Spleen (tissue), 11 donors: ENCODE results near the gene SLCO1A2. TPM values are rescaled to one million over a fixed set of nuclear protein-coding genes. Genes with fewer than 3 reads are reported as not detected.

Experiments
- DNase-seq: peaks from one replicate; pipeline ENCODE4 v3.0.0-alpha.2; 2020
- H3K27ac ChIP-seq, 8 donors: fragments of 200-600 bp; sonication (generic) in 7 of 8; 1 replicate in 4 of 8; 2 replicates in 4 of 8; pipeline versions ENCODE4 v1.5.0 to v1.8.0; 2016 to 2021; ENCODE audit warnings: inconsistent platforms in 4 of 8, mild to moderate bottlenecking in 4 of 8, moderate library complexity in 1 of 8
- H3K27me3 ChIP-seq, 7 donors: fragments of 200-600 bp; sonication (generic) in 6 of 7; replicated peaks in 1 of 7; 1 replicate in 4 of 7; 2 replicates in 3 of 7; pipeline versions ENCODE4 v1.5.0 to v1.8.0; 2016 to 2021; ENCODE audit warnings: inconsistent platforms in 3 of 7, mild to moderate bottlenecking in 1 of 7
- H3K36me3 ChIP-seq, 6 donors: fragments of 200-600 bp; sonication (generic) in 5 of 6; 1 replicate in 4 of 6; 2 replicates in 2 of 6; pipeline versions ENCODE4 v1.5.0 to v1.8.0; 2016 to 2021; ENCODE audit warnings: inconsistent platforms in 2 of 6
- H3K4me1 ChIP-seq, 6 donors: fragments of 200-600 bp; sonication (generic) in 5 of 6; 1 replicate in 3 of 6; 2 replicates in 3 of 6; pipeline versions ENCODE4 v1.5.0 to v1.8.0; 2016 to 2021; ENCODE audit warnings: inconsistent platforms in 3 of 6
- H3K4me3 ChIP-seq, 8 donors: fragments of 200-600 bp; sonication (generic) in 7 of 8; 1 replicate in 4 of 8; 2 replicates in 4 of 8; pipeline versions ENCODE4 v1.5.0 to v1.8.0; 2016 to 2021; ENCODE audit warnings: inconsistent platforms in 4 of 8, mild to moderate bottlenecking in 4 of 8, moderate library complexity in 2 of 8
- H3K9me3 ChIP-seq, 8 donors: fragments of 200-600 bp; sonication (generic) in 7 of 8; 1 replicate in 4 of 8; 2 replicates in 4 of 8; pipeline versions ENCODE4 v1.5.0 to v1.8.0; 2016 to 2021; ENCODE audit warnings: inconsistent platforms in 4 of 8
- POLR2A ChIP-seq, 3 donors: fragments of 450-650 bp; IDR thresholded peaks; one replicate each; pipeline ENCODE4 v1.5.1; 2017; ENCODE audit warnings: antibody characterized with exemption in 3 of 3, mild to moderate bottlenecking in 1 of 3
- POLR2AphosphoS5 ChIP-seq, 3 donors: sonication (generic); formaldehyde crosslinking; IDR thresholded peaks; one replicate each; pipeline ENCODE4 v1.5.1; 2017; ENCODE audit warnings: antibody characterized with exemption in 3 of 3
- WGBS, 5 donors: extraction: QIAGEN DNeasy Blood & Tissue Kit in 3 of 5; methylation state at CpG; one replicate each; pipeline versions ENCODE4 v1.1.5 to v1.1.7; 2013 to 2018; 5-methylcytosine and 5-hydroxymethylcytosine counted together
- intact Hi-C: fragments of 100-400 bp; cut with DNase I; formaldehyde crosslinking; loops from one replicate; pipeline ENCODE4 v1.15.0; 2023; ENCODE audit warnings: low total_unique reads
- polyA plus RNA-seq, 3 donors: library from polyadenylated mRNA; stranded (reverse); fragments of 200-250 nt; gene quantifications; one replicate each; pipeline ENCODE4 v1.2.1, GENCODE V29; 2013
- total RNA-seq, 7 donors: library from RNA; depleted of rRNA in 3 of 7; stranded (reverse); fragments of >200 nt in 3 of 7; fragmentation: NEBNext Ultra II Directional in 4 of 7; extraction: Animal tissue kit (Norgen Biotek cat#: 25700) in 4 of 7; gene quantifications; one replicate each; pipeline versions ENCODE4 v1.1.0 to v1.2.1, GENCODE V29; 2016 to 2021
- TF ChIP-seq, protein P1 (sequence below), 11 experiments: fragments of 200-600 bp in 7 of 11; fragments of 450-650 bp in 4 of 11; sonication (generic) in 4 of 11; IDR thresholded peaks in 8 of 11; conservative IDR thresholded peaks in 3 of 11; 1 replicate in 7 of 11; 2 replicates in 4 of 11; pipeline versions ENCODE4 v1.4.0 to v1.8.0; 2016 to 2021; ENCODE audit warnings: antibody characterized with exemption in 11 of 11, inconsistent platforms in 4 of 11, mild to moderate bottlenecking in 1 of 11
- donor health status: healthy with polysubstance abuse.
- donor health status: DM: no; HTN: no; CAD: no; lungs with moderate emphysema.
- donor health status: DM: no; HTN: no; CAD: no.
- donor health status: Bipolar disorder and iron deficiency.
- donor health status: healthy.
- donor health status: DM: no; HTN: no; CAD: no.
- donor health status: DM: yes; HTN: yes; CAD: no.

Gene SLCO1A2
- total and polyA plus RNA-seq, 10 donors, result 0.06 to 2.5 (median 0.27) TPM

DNA sequence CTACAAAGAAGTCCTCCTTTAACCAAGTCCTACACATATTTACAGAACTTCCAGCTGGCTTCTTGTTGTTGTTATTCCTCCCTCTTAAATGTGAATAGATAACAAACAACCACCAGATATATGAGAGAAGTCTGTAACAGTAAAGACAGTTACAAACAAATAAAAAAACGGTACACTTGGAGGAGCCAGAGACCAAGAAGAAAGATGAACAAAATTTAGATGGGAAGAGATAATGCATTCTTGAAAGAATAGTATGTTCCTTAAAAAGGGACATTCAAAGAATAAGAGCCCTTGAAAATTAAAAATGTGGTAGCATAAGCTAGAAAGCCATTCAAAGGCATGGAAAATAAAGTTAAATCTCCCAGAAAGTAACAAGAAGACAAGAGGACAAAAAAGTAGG, 25.9 kb downstream of the SLCO1A2 start:
- Histone ChIP-seq H3K9me3 (no peaks in the 10 kb centered on the region), H3K36me3 (no peaks in the 10 kb centered on the region), H3K27me3 (no peaks in the 10 kb centered on the region), H3K27ac (no peak overlapping the region), H3K4me1 (no peaks in the 10 kb centered on the region), H3K4me3 (no peak overlapping the region)
- TF ChIP-seq, protein P1, sequence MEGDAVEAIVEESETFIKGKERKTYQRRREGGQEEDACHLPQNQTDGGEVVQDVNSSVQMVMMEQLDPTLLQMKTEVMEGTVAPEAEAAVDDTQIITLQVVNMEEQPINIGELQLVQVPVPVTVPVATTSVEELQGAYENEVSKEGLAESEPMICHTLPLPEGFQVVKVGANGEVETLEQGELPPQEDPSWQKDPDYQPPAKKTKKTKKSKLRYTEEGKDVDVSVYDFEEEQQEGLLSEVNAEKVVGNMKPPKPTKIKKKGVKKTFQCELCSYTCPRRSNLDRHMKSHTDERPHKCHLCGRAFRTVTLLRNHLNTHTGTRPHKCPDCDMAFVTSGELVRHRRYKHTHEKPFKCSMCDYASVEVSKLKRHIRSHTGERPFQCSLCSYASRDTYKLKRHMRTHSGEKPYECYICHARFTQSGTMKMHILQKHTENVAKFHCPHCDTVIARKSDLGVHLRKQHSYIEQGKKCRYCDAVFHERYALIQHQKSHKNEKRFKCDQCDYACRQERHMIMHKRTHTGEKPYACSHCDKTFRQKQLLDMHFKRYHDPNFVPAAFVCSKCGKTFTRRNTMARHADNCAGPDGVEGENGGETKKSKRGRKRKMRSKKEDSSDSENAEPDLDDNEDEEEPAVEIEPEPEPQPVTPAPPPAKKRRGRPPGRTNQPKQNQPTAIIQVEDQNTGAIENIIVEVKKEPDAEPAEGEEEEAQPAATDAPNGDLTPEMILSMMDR (IDR thresholded peaks at IDR 0.05 in 8 of 11, conservative IDR thresholded peaks at IDR 0.05 in 3 of 11), result no peak
- TF ChIP-seq POLR2A (IDR thresholded peaks at IDR 0.05) (no peak), POLR2AphosphoS5 (IDR thresholded peaks at IDR 0.05) (no peak)
- no peak for DNase-seq
- intact Hi-C loops, result no loop called here
- WGBS, 5 donors, result 50 to 72% (median 64%) methylated on average over 1 of the region's 1 CpG

DNA sequence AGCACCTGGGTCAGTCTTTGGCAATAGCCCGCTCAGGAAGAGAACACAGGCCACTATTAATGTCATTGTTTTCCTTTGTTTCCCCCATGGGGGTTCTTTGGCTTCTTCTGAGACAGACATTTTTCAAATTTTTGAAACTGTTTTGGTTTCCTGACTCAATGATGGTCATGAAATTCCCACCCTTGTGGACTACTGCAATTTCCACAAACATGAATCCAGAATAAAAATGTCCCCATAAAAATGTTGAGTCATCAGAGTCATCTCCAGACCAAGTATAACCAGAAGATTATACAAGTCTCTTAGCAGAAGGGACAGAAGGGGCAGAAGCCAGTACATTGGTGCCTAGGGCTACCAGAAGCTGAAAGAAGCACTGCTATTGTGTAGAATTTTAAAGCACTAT, 29.1 kb downstream of the SLCO1A2 start:
- Histone ChIP-seq H3K9me3 (no peaks in the 10 kb centered on the region), H3K27me3 (no peaks in the 10 kb centered on the region), H3K27ac (no peak overlapping the region), H3K4me3 (no peak overlapping the region), H3K36me3 (no peaks in the 10 kb centered on the region), H3K4me1 (no peaks in the 10 kb centered on the region)
- DNase-seq, result no peak
- 59 to 96% (median 85%) methylated on average over 1 of the region's 1 CpG for WGBS, 5 donors
- TF ChIP-seq POLR2A (IDR thresholded peaks at IDR 0.05) (no peak), POLR2AphosphoS5 (IDR thresholded peaks at IDR 0.05) (no peak)
- TF ChIP-seq, protein P1 (IDR thresholded peaks at IDR 0.05 in 8 of 11, conservative IDR thresholded peaks at IDR 0.05 in 3 of 11), result no peak
- intact Hi-C loops, result no loop called here

DNA sequence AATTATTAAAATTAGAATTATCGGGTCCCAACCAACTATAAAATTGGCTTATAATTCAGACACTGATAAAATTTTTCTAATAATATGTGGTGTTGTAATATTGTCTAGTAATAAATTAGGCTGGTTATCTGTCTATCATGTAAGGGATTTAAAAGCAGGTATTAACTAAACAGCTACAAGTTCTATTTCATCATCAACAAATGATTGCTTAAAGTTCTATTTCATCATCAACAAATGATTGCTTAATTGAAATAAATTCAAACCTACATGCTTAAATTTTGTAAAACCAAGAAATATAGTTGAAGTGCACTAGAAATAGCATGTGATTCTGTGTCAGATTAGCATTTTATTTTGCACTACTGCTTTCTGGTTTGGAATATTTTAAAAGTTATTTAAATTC, 34.1 kb downstream of the SLCO1A2 start:
- Histone ChIP-seq H3K4me3 (no peak overlapping the region), H3K36me3 (no peaks in the 10 kb centered on the region), H3K9me3 (no peaks in the 10 kb centered on the region), H3K4me1 (no peaks in the 10 kb centered on the region), H3K27me3 (no peaks in the 10 kb centered on the region), H3K27ac (no peak overlapping the region)
- no peak for DNase-seq
- TF ChIP-seq, protein P1 (IDR thresholded peaks at IDR 0.05 in 8 of 11, conservative IDR thresholded peaks at IDR 0.05 in 3 of 11), result no peak
- TF ChIP-seq POLR2A (IDR thresholded peaks at IDR 0.05), result no peak
- TF ChIP-seq POLR2AphosphoS5 (IDR thresholded peaks at IDR 0.05), result no peak
- WGBS, 5 donors, result 86 to 100% (median 94%) methylated on average over 1 of the region's 1 CpG
- intact Hi-C loops, result no loop called here

DNA sequence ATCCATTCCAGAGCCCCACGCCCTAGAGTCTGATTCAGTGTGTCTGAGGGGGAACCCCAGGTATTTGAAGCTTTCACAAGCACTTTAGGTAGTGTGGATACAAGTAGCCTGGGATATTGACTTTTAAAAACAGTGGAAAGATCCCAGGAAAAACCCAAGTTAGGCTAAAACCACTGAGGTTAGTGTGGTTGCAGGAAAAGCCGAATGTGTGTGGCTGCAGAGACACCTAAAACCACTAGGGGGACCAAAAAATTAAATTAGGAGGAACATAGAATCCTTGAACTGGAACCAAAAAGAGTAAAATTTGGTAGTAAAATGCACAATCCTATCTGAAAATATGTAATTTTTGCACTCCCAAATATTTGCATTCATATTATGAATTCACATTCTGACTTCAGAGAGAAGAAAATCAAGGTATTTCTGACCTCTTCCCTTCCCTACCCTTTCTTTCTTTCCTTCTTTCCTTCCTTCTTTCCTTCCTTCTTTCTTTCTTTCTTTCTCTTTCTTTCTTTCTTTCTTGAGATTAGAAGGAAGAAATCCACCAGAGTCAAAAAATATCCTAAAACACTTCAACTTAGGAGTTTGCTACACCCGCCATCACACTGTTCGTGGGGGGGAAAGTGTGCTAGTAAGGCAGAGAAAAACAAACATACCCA, 37.8 kb downstream of the SLCO1A2 start:
- intact Hi-C loops, result no loop called here
- WGBS, 5 donors, result 59 to 68% (median 63%) methylated on average over 4 of the region's 4 CpGs

More for the DNA sequence above, 37.8 kb downstream of the SLCO1A2 start:
- Histone ChIP-seq H3K4me3 (no peak overlapping the region), H3K27ac (no peak overlapping the region), H3K36me3 (no peaks in the 10 kb centered on the region), H3K9me3 (no peaks in the 10 kb centered on the region), H3K27me3 (no peaks in the 10 kb centered on the region), H3K4me1 (no peaks in the 10 kb centered on the region)
- DNase-seq, result no peak
- TF ChIP-seq, protein P1 (IDR thresholded peaks at IDR 0.05 in 8 of 11, conservative IDR thresholded peaks at IDR 0.05 in 3 of 11), result peak in 10 of 11 experiments; percentile 7 to 71 (median 53)
- no peak for TF ChIP-seq POLR2AphosphoS5 (IDR thresholded peaks at IDR 0.05)
- TF ChIP-seq POLR2A (IDR thresholded peaks at IDR 0.05), result no peak
